Measurements from ENCODE around the gene FRMD4B. TPM values are rescaled to one million over a fixed set of nuclear protein-coding genes. Genes with fewer than 3 reads are reported as not detected.

The FRMD4B gene
- total and polyA plus RNA-seq, 12 donors: 5.5 to 165 (median 17.4) TPM

DNA sequence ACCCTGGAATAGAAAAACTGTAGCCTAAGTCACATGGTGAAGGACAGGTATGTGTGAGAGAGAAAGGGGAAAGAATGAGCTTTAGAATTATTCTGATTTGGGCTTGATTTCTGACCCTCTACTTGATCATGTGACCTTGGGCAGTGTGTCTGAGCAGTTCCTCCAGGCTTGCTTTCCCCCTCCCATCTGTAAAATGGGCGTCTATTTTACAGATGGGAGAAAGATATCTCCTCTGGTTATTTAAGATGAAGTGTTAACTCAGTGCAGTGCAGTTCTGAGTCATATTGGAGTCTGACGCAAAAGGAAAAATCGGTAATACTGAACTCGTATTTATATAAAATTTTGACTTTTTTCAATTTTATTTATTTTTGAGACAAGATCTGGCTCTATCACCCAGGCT lies 225.4 kb downstream of the FRMD4B start:
- no peak overlapping the region for H3K4me3 ChIP-seq
- H3K27me3 ChIP-seq: no peaks in the 10 kb centered on the region
- H3K4me1 ChIP-seq (replicated peaks in 1 of 2): no peaks in the 10 kb centered on the region
- H3K36me3 ChIP-seq (replicated peaks in 1 of 2): no peaks in the 10 kb centered on the region
- 55 to 73% (median 63%) methylated on average over 4 of the region's 4 CpGs for WGBS, 4 donors
- TF ChIP-seq CTCF (IDR thresholded peaks at IDR 0.05) (no peak), POLR2A (IDR thresholded peaks at IDR 0.05) (no peak)
- no peaks in the 10 kb centered on the region for H3K9me3 ChIP-seq (replicated peaks in 1 of 3)
- no peak overlapping the region for H3K27ac ChIP-seq
- no peak for DNase-seq
- intact Hi-C loops (cut with DNase I): loop anchor here (5.0 to 10.0 kb wide), 4 partner anchors 147 to 514 kb away; no protein-coding TSS in a partner anchor

GRCh38 chr3:69160107-69160506 lies 225.8 kb downstream of the FRMD4B start:
- TF ChIP-seq POLR2A (IDR thresholded peaks at IDR 0.05) (no peak), CTCF (IDR thresholded peaks at IDR 0.05) (no peak)
- intact Hi-C loops (cut with DNase I): loop anchor here (5.0 to 10.0 kb wide), 4 partner anchors 147 to 515 kb away; no protein-coding TSS in a partner anchor
- WGBS, 4 donors: 64 to 84% (median 80%) methylated on average over 2 of the region's 2 CpGs
- no peak for DNase-seq
- Histone ChIP-seq H3K4me3 (no peak overlapping the region), H3K27me3 (no peaks in the 10 kb centered on the region), H3K36me3 (replicated peaks in 1 of 2) (no peaks in the 10 kb centered on the region), H3K9me3 (replicated peaks in 1 of 3) (no peaks in the 10 kb centered on the region), H3K27ac (no peak overlapping the region), H3K4me1 (replicated peaks in 1 of 2) (no peaks in the 10 kb centered on the region)

DNA sequence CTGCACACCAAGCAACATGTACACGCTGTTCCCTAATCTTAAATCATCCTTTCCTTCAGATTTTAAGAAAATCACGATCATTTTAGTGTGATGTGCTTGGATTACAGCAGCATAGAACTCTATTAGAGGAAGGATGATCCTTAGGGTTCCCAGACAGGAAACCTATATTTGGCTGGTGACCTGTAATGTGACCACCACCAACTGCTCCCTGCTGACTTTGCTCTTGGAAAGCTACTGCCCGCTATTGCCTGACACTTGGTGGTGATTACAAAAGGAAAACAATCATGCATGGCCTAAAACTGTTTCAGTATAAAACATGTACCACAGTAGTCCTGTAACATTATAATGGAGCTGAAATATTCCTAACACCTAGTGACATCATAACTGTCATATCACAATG lies 236.3 kb downstream of the FRMD4B start:
- H3K9me3 ChIP-seq (replicated peaks in 1 of 3): no peaks in the 10 kb centered on the region
- intact Hi-C loops (cut with DNase I): no loop called here
- TF ChIP-seq POLR2A (IDR thresholded peaks at IDR 0.05) (no peak), CTCF (IDR thresholded peaks at IDR 0.05) (no peak)
- H3K27me3 ChIP-seq: no peaks in the 10 kb centered on the region
- DNase-seq: no peak
- no peaks in the 10 kb centered on the region for H3K4me1 ChIP-seq (replicated peaks in 1 of 2)
- H3K36me3 ChIP-seq (replicated peaks in 1 of 2): no peaks in the 10 kb centered on the region
- H3K27ac ChIP-seq: no peak overlapping the region
- WGBS, 4 donors: 76 to 88% (median 80%) methylated on average over 3 of the region's 3 CpGs
- H3K4me3 ChIP-seq: no peak overlapping the region

DNA sequence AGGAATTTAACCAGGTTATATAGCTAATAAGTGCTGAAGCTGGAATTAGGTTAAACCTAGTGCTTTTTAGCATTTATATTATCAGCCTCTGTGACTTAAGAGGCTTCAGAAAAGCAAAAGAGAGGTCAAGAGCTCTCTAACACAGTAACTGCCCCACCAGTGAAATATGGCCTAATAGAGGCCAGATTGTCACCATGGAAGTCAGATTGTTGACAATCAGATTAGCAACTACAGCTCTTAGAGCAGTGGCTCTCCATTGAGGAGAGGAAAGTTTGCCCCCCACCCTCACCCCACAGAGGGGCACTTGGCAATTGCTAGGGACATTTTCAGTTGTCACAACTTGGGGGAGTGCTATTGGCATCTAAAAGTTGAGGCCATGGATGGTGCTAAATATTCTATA lies 240.2 kb downstream of the FRMD4B start:
- Histone ChIP-seq H3K4me3 (no peak overlapping the region), H3K27me3 (peaks cover 9% of the 10 kb centered on the region), H3K4me1 (replicated peaks in 1 of 2) (no peaks in the 10 kb centered on the region), H3K9me3 (replicated peaks in 1 of 3) (no peaks in the 10 kb centered on the region), H3K36me3 (replicated peaks in 1 of 2) (no peaks in the 10 kb centered on the region), H3K27ac (no peak overlapping the region)
- DNase-seq: no peak
- TF ChIP-seq POLR2A (IDR thresholded peaks at IDR 0.05): no peak
- no peak for TF ChIP-seq CTCF (IDR thresholded peaks at IDR 0.05)
- intact Hi-C loops (cut with DNase I): no loop called here

All from adrenal gland (tissue), 12 donors.